Suprapubic skin (tissue), 3 donors: ENCODE data around the gene RASSF8.

Experiments
- CTCF ChIP-seq, 2 donors: fragments of 200-600 bp in 1 of 2; fragments of 450-650 bp in 1 of 2; sonication (generic) in 1 of 2; IDR thresholded peaks; one replicate each; pipeline ENCODE4 v1.5.1; 2016 to 2019; ENCODE audit warnings: antibody characterized with exemption in 2 of 2, mild to moderate bottlenecking in 1 of 2, moderate library complexity in 1 of 2
- POLR2AphosphoS5 ChIP-seq, 3 donors: sonication (generic); formaldehyde crosslinking; IDR thresholded peaks; one replicate each; pipeline ENCODE4 v1.6.1; 2017; ENCODE audit warnings: antibody characterized with exemption in 3 of 3

- TF ChIP-seq CTCF (IDR thresholded peaks at IDR 0.05), result no peak
- no peak for TF ChIP-seq POLR2AphosphoS5 (IDR thresholded peaks at IDR 0.05)
Measured at GRCh38 chr12:26108915-26109314, 150.4 kb downstream of the RASSF8 start.
